OCI-LY3 (cell line): Measurements from ENCODE around the gene IGSF5.

Experiments used
- EZH2phosphoT487 ChIP-seq: fragments of 200-600 bp; shearing (Covaris generic); IDR thresholded peaks from 2 replicates; pipeline ENCODE4 v1.6.1; 2018; ENCODE audit warnings: antibody characterized with exemption, mixed run types, low read depth
- TF ChIP-seq, protein P1 (sequence below): fragments of 200-600, 300-600 bp; sonication (generic); IDR thresholded peaks from 2 replicates; pipeline ENCODE4 v1.5.1; 2014; ENCODE audit warnings: antibody characterized with exemption, low read length, low read depth

DNA sequence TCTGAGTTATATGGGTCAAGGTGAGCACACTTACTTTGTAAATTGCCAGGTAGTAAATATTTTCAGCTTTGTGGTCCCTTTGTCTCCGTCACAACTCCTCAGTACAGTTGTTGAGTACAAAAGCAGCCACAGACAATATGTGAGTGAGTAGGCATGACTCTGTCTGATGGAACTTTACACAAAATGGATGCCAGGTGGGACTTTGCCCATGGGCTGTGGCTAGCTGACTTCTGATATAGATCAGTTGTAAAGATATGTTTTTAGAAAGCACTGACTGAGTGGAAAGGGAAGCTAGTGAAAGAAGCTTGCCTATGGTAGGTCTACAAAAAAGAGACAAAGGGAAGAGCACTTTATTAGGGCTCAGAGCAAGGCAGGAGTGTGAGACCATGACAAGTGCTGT, 23.1 kb upstream of the IGSF5 start:
- TF ChIP-seq, protein P1, sequence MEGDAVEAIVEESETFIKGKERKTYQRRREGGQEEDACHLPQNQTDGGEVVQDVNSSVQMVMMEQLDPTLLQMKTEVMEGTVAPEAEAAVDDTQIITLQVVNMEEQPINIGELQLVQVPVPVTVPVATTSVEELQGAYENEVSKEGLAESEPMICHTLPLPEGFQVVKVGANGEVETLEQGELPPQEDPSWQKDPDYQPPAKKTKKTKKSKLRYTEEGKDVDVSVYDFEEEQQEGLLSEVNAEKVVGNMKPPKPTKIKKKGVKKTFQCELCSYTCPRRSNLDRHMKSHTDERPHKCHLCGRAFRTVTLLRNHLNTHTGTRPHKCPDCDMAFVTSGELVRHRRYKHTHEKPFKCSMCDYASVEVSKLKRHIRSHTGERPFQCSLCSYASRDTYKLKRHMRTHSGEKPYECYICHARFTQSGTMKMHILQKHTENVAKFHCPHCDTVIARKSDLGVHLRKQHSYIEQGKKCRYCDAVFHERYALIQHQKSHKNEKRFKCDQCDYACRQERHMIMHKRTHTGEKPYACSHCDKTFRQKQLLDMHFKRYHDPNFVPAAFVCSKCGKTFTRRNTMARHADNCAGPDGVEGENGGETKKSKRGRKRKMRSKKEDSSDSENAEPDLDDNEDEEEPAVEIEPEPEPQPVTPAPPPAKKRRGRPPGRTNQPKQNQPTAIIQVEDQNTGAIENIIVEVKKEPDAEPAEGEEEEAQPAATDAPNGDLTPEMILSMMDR: no peak
- TF ChIP-seq EZH2phosphoT487: no peak
